ENCODE data around the gene REXO1.

GRCh38 chr19:1787116-1787515, 61.2 kb downstream of the REXO1 start:
- TF ChIP-seq ZNF2 (tag by site-specific recombination; IDR thresholded peaks at IDR 0.05) (no peak), ZNF223 (tag by site-specific recombination; IDR thresholded peaks at IDR 0.05) (no peak), ZNF585B (tag by site-specific recombination; IDR thresholded peaks at IDR 0.05) (no peak), CTCF (tag by site-specific recombination; IDR thresholded peaks at IDR 0.05) (no peak), ZIC2 (tag by site-specific recombination; IDR thresholded peaks at IDR 0.05) (no peak), ZNF354C (tag by site-specific recombination; IDR thresholded peaks at IDR 0.05; ENCODE audit: borderline replicate concordance, low read depth) (no peak), ZNF24 (tag by site-specific recombination; IDR thresholded peaks at IDR 0.05) (no peak), ZNF704 (tag by site-specific recombination; IDR thresholded peaks at IDR 0.05) (no peak), ZNF76 (tag by site-specific recombination; IDR thresholded peaks at IDR 0.05; ENCODE audit: borderline replicate concordance, low read depth) (no peak), ZNF18 (tag by site-specific recombination; IDR thresholded peaks at IDR 0.05) (no peak), ZNF280D (tag by site-specific recombination; IDR thresholded peaks at IDR 0.05) (no peak), ZNF416 (tag by site-specific recombination; IDR thresholded peaks at IDR 0.05) (no peak), TSHZ1 (tag by site-specific recombination; IDR thresholded peaks at IDR 0.05; ENCODE audit: borderline replicate concordance) (no peak), PRDM10 (tag by site-specific recombination; IDR thresholded peaks at IDR 0.05) (no peak)

All from HEK293 (cell line).